Measurements from ENCODE around the gene DRGX. TPM values are rescaled to one million over a fixed set of nuclear protein-coding genes. Genes with fewer than 3 reads are reported as not detected.

The DRGX gene
- total and polyA plus RNA-seq, 7 donors = 0.04 TPM; not detected in 6

- Histone ChIP-seq H3K27ac (peak overlapping the region; percentile 23), H3K9me3 (peaks cover 6% of the 10 kb centered on the region), H3K4me1 (no peaks in the 10 kb centered on the region), H3K27me3 (ENCODE audit: insufficient read depth in 3 of 3, low read length in 2 of 3) (peaks cover 0 to 12% (median 0%) of the 10 kb centered on the region in 3 donors), H3K36me3 (ENCODE audit: insufficient read depth in 1 of 2, low read depth in 1 of 2) (no peaks in the 10 kb centered on the region), H3K4me3 (no peak overlapping the region)
- intact Hi-C loops (cut with DNase I) = no loop called here
- 21 to 32% (median 21%) methylated on average over 11 to 13 of the region's 13 CpGs for WGBS, 3 donors
- ATAC-seq (peak in 2 of 4 donors; percentile 20 to 48), DNase-seq (no peak)
- TF ChIP-seq CTCF (IDR thresholded peaks at IDR 0.05) = no peak
These were observed 36.3 kb downstream of the DRGX start for GRCh38 chr10:49359349-49360270.

- Histone ChIP-seq H3K27ac (no peak overlapping the region), H3K4me1 (no peaks in the 10 kb centered on the region), H3K9me3 (peaks cover 6% of the 10 kb centered on the region), H3K36me3 (ENCODE audit: insufficient read depth in 1 of 2, low read depth in 1 of 2) (no peaks in the 10 kb centered on the region), H3K27me3 (ENCODE audit: insufficient read depth in 3 of 3, low read length in 2 of 3) (peaks cover 0 to 12% (median 3%) of the 10 kb centered on the region in 3 donors), H3K4me3 (no peak overlapping the region)
- 73 to 82% (median 76%) methylated on average over 2 of the region's 2 CpGs for WGBS, 3 donors
- TF ChIP-seq CTCF (IDR thresholded peaks at IDR 0.05) = no peak
- intact Hi-C loops (cut with DNase I) = no loop called here
- DNase-seq = no peak
- no peak for ATAC-seq
These were observed 38.0 kb downstream of the DRGX start for GRCh38 chr10:49357910-49358309.

- intact Hi-C loops (cut with DNase I) = no loop called here
- Histone ChIP-seq H3K27me3 (ENCODE audit: insufficient read depth in 3 of 3, low read length in 2 of 3) (peaks cover 0 to 8% (median 3%) of the 10 kb centered on the region in 3 donors), H3K4me3 (no peak overlapping the region), H3K4me1 (no peaks in the 10 kb centered on the region), H3K9me3 (peaks cover 6% of the 10 kb centered on the region), H3K27ac (no peak overlapping the region), H3K36me3 (ENCODE audit: insufficient read depth in 1 of 2, low read depth in 1 of 2) (no peaks in the 10 kb centered on the region)
- no peak for ATAC-seq
- no peak for TF ChIP-seq CTCF (IDR thresholded peaks at IDR 0.05)
- 95 to 100% (median 96%) methylated on average over 1 of the region's 1 CpG for WGBS, 3 donors
- DNase-seq = no peak
These were observed 38.9 kb downstream of the DRGX start for GRCh38 chr10:49356944-49357343.

GRCh38 chr10:49356181-49356580 is 39.7 kb downstream of the DRGX start:
- Histone ChIP-seq H3K27me3 (ENCODE audit: insufficient read depth in 3 of 3, low read length in 2 of 3) (peaks cover 0 to 7% (median 3%) of the 10 kb centered on the region in 3 donors), H3K4me3 (no peak overlapping the region), H3K4me1 (no peaks in the 10 kb centered on the region), H3K36me3 (ENCODE audit: insufficient read depth in 1 of 2, low read depth in 1 of 2) (no peaks in the 10 kb centered on the region), H3K27ac (no peak overlapping the region), H3K9me3 (peaks cover 6% of the 10 kb centered on the region)
- DNase-seq (no peak), ATAC-seq (no peak)
- TF ChIP-seq CTCF (IDR thresholded peaks at IDR 0.05) = no peak
- intact Hi-C loops (cut with DNase I) = no loop called here
- 65 to 82% (median 78%) methylated on average over 4 of the region's 4 CpGs for WGBS, 3 donors

Data from psoas muscle (tissue), 8 donors.